ENCODE measurements around the gene KCTD20. TPM values are rescaled to one million over a fixed set of nuclear protein-coding genes. Genes with fewer than 3 reads are reported as not detected.
"Not testable (repeated sequence)": the region's sequence is repeated elsewhere in the genome, so short reads cannot be mapped to it uniquely, and the experiment has no call there.

KCTD20 gene
- 10 to 100 TPM; 16.6 to 18.5 TPM for polyA plus RNA-seq

GRCh38 chr6:36442671-36443470 is at the start of gene KCTD20, which contains the start of gene PXT1:
Gene KCTD20 (plus strand): TSS chr6:36443000. CDS start chr6:36470098, 27,098 bp downstream.
Gene PXT1 (minus strand): TSS chr6:36442854. CDS start chr6:36426082, 16,772 bp downstream.
- Histone ChIP-seq H3K4me1 (ENCODE audit: control insufficient read depth in 2 of 2, insufficient read depth in 2 of 2, low read length in 1 of 2) (no peaks in the 10 kb centered on the region), H3K9me3 (ENCODE audit: control insufficient read depth in 2 of 2, insufficient read depth in 1 of 2, low read depth in 1 of 2, low read length in 1 of 2) (no peaks in the 10 kb centered on the region), H3K27ac (ENCODE audit: low read depth in 2 of 2, low read length in 1 of 2) (peak within 1 kb of the TSS; percentile 99 to 100), H3K4me3 (ENCODE audit: low read depth in 1 of 2, low read length in 2 of 2) (peak within 1 kb of the TSS; percentile 97 to 100), H3K36me3 (ENCODE audit: control insufficient read depth in 2 of 2, insufficient read depth in 2 of 2, low read length in 1 of 2) (no peaks in the 10 kb centered on the region), H3K27me3 (ENCODE audit: control insufficient read depth in 1 of 2, insufficient read depth in 2 of 2, low read length in 2 of 2) (no peaks in the 10 kb centered on the region)
- WGBS, 2 donors: 1% methylated on average over 87 to 91 of the region's 91 CpGs

- WGBS, 2 donors: 59 to 79% methylated on average over 1 of the region's 1 CpG
- Histone ChIP-seq H3K4me1 (ENCODE audit: control insufficient read depth in 2 of 2, insufficient read depth in 2 of 2, low read length in 1 of 2) (no peaks in the 10 kb centered on the region), H3K4me3 (ENCODE audit: low read depth in 1 of 2, low read length in 2 of 2) (no peak overlapping the region), H3K27ac (ENCODE audit: low read depth in 2 of 2, low read length in 1 of 2) (no peak overlapping the region), H3K36me3 (ENCODE audit: control insufficient read depth in 2 of 2, insufficient read depth in 2 of 2, low read length in 1 of 2) (no peaks in the 10 kb centered on the region), H3K9me3 (ENCODE audit: control insufficient read depth in 2 of 2, insufficient read depth in 1 of 2, low read depth in 1 of 2, low read length in 1 of 2) (no peaks in the 10 kb centered on the region), H3K27me3 (ENCODE audit: control insufficient read depth in 1 of 2, insufficient read depth in 2 of 2, low read length in 2 of 2) (no peaks in the 10 kb centered on the region)
Observed at GRCh38 chr6:36399970-36400369, 42.8 kb upstream of the KCTD20 start.

GRCh38 chr6:36402481-36402880 is 40.3 kb upstream of the KCTD20 start:
- Histone ChIP-seq H3K9me3 (ENCODE audit: control insufficient read depth in 2 of 2, insufficient read depth in 1 of 2, low read depth in 1 of 2, low read length in 1 of 2) (no peaks in the 10 kb centered on the region), H3K27me3 (ENCODE audit: control insufficient read depth in 1 of 2, insufficient read depth in 2 of 2, low read length in 2 of 2) (no peaks in the 10 kb centered on the region), H3K27ac (ENCODE audit: low read depth in 2 of 2, low read length in 1 of 2) (no peak overlapping the region), H3K4me3 (ENCODE audit: low read depth in 1 of 2, low read length in 2 of 2) (no peak overlapping the region), H3K4me1 (ENCODE audit: control insufficient read depth in 2 of 2, insufficient read depth in 2 of 2, low read length in 1 of 2) (no peaks in the 10 kb centered on the region), H3K36me3 (ENCODE audit: control insufficient read depth in 2 of 2, insufficient read depth in 2 of 2, low read length in 1 of 2) (no peaks in the 10 kb centered on the region)
- WGBS, 2 donors: 82 to 89% methylated on average over 3 of the region's 3 CpGs

- no peaks in the 10 kb centered on the region for H3K9me3 ChIP-seq (ENCODE audit: control insufficient read depth in 2 of 2, insufficient read depth in 1 of 2, low read depth in 1 of 2, low read length in 1 of 2)
- no peak overlapping the region for H3K27ac ChIP-seq (ENCODE audit: low read depth in 2 of 2, low read length in 1 of 2)
- H3K27me3 ChIP-seq (ENCODE audit: control insufficient read depth in 1 of 2, insufficient read depth in 2 of 2, low read length in 2 of 2): no peaks in the 10 kb centered on the region
- no peak overlapping the region for H3K4me3 ChIP-seq (ENCODE audit: low read depth in 1 of 2, low read length in 2 of 2)
- no peaks in the 10 kb centered on the region for H3K36me3 ChIP-seq (ENCODE audit: control insufficient read depth in 2 of 2, insufficient read depth in 2 of 2, low read length in 1 of 2)
- 94 to 96% methylated on average over 4 of the region's 4 CpGs for WGBS, 2 donors
- H3K4me1 ChIP-seq (ENCODE audit: control insufficient read depth in 2 of 2, insufficient read depth in 2 of 2, low read length in 1 of 2): no peaks in the 10 kb centered on the region
Observed at GRCh38 chr6:36404164-36404563, 38.6 kb upstream of the KCTD20 start.

GRCh38 chr6:36409718-36410117 is 33.1 kb upstream of the KCTD20 start:
- H3K4me1 ChIP-seq (ENCODE audit: control insufficient read depth in 2 of 2, insufficient read depth in 2 of 2, low read length in 1 of 2); H3K4me3 ChIP-seq (ENCODE audit: low read depth in 1 of 2, low read length in 2 of 2); H3K36me3 ChIP-seq (ENCODE audit: control insufficient read depth in 2 of 2, insufficient read depth in 2 of 2, low read length in 1 of 2); H3K27me3 ChIP-seq (ENCODE audit: control insufficient read depth in 1 of 2, insufficient read depth in 2 of 2, low read length in 2 of 2); H3K27ac ChIP-seq (ENCODE audit: low read depth in 2 of 2, low read length in 1 of 2); H3K9me3 ChIP-seq (ENCODE audit: control insufficient read depth in 2 of 2, insufficient read depth in 1 of 2, low read depth in 1 of 2, low read length in 1 of 2): not testable (repeated sequence)
- WGBS, 2 donors: 73 to 81% methylated on average over 5 of the region's 5 CpGs

GRCh38 chr6:36413489-36414480 is 29.0 kb upstream of the KCTD20 start:
- Histone ChIP-seq H3K9me3 (ENCODE audit: control insufficient read depth in 2 of 2, insufficient read depth in 1 of 2, low read depth in 1 of 2, low read length in 1 of 2) (no peaks in the 10 kb centered on the region), H3K4me3 (ENCODE audit: low read depth in 1 of 2, low read length in 2 of 2) (no peak overlapping the region), H3K4me1 (ENCODE audit: control insufficient read depth in 2 of 2, insufficient read depth in 2 of 2, low read length in 1 of 2) (no peaks in the 10 kb centered on the region), H3K27ac (ENCODE audit: low read depth in 2 of 2, low read length in 1 of 2) (no peak overlapping the region), H3K27me3 (ENCODE audit: control insufficient read depth in 1 of 2, insufficient read depth in 2 of 2, low read length in 2 of 2) (no peaks in the 10 kb centered on the region), H3K36me3 (ENCODE audit: control insufficient read depth in 2 of 2, insufficient read depth in 2 of 2, low read length in 1 of 2) (no peaks in the 10 kb centered on the region)
- 93% methylated on average over 4 of the region's 4 CpGs for WGBS, 2 donors

- H3K27ac ChIP-seq (ENCODE audit: low read depth in 2 of 2, low read length in 1 of 2): no peak overlapping the region
- WGBS, 2 donors: 33 to 59% methylated on average over 1 of the region's 1 CpG
- H3K9me3 ChIP-seq (ENCODE audit: control insufficient read depth in 2 of 2, insufficient read depth in 1 of 2, low read depth in 1 of 2, low read length in 1 of 2): no peaks in the 10 kb centered on the region
- H3K36me3 ChIP-seq (ENCODE audit: control insufficient read depth in 2 of 2, insufficient read depth in 2 of 2, low read length in 1 of 2): no peaks in the 10 kb centered on the region
- no peaks in the 10 kb centered on the region for H3K4me1 ChIP-seq (ENCODE audit: control insufficient read depth in 2 of 2, insufficient read depth in 2 of 2, low read length in 1 of 2)
- H3K27me3 ChIP-seq (ENCODE audit: control insufficient read depth in 1 of 2, insufficient read depth in 2 of 2, low read length in 2 of 2): no peaks in the 10 kb centered on the region
- H3K4me3 ChIP-seq (ENCODE audit: low read depth in 1 of 2, low read length in 2 of 2): no peak overlapping the region
Observed at GRCh38 chr6:36414481-36414880, 28.3 kb upstream of the KCTD20 start.

GRCh38 chr6:36418558-36418957 is 24.2 kb upstream of the KCTD20 start:
- Histone ChIP-seq H3K9me3 (ENCODE audit: control insufficient read depth in 2 of 2, insufficient read depth in 1 of 2, low read depth in 1 of 2, low read length in 1 of 2) (no peaks in the 10 kb centered on the region), H3K27me3 (ENCODE audit: control insufficient read depth in 1 of 2, insufficient read depth in 2 of 2, low read length in 2 of 2) (no peaks in the 10 kb centered on the region), H3K4me1 (ENCODE audit: control insufficient read depth in 2 of 2, insufficient read depth in 2 of 2, low read length in 1 of 2) (no peaks in the 10 kb centered on the region), H3K27ac (ENCODE audit: low read depth in 2 of 2, low read length in 1 of 2) (no peak overlapping the region), H3K36me3 (ENCODE audit: control insufficient read depth in 2 of 2, insufficient read depth in 2 of 2, low read length in 1 of 2) (no peaks in the 10 kb centered on the region), H3K4me3 (ENCODE audit: low read depth in 1 of 2, low read length in 2 of 2) (no peak overlapping the region)
- 48 to 75% methylated on average over 3 of the region's 3 CpGs for WGBS, 2 donors

GRCh38 chr6:36419310-36419709 is 23.5 kb upstream of the KCTD20 start:
- no peaks in the 10 kb centered on the region for H3K36me3 ChIP-seq (ENCODE audit: control insufficient read depth in 2 of 2, insufficient read depth in 2 of 2, low read length in 1 of 2)
- H3K4me3 ChIP-seq (ENCODE audit: low read depth in 1 of 2, low read length in 2 of 2): no peak overlapping the region
- no peaks in the 10 kb centered on the region for H3K4me1 ChIP-seq (ENCODE audit: control insufficient read depth in 2 of 2, insufficient read depth in 2 of 2, low read length in 1 of 2)
- no peaks in the 10 kb centered on the region for H3K9me3 ChIP-seq (ENCODE audit: control insufficient read depth in 2 of 2, insufficient read depth in 1 of 2, low read depth in 1 of 2, low read length in 1 of 2)
- no peak overlapping the region for H3K27ac ChIP-seq (ENCODE audit: low read depth in 2 of 2, low read length in 1 of 2)
- H3K27me3 ChIP-seq (ENCODE audit: control insufficient read depth in 1 of 2, insufficient read depth in 2 of 2, low read length in 2 of 2): no peaks in the 10 kb centered on the region
- 49 to 57% methylated on average over 1 of the region's 1 CpG for WGBS, 2 donors

Data from esophagus (tissue), 2 donors.